HCT116 (cell line): ENCODE measurements around the gene MSLN. TPM values are rescaled to one million over a fixed set of nuclear protein-coding genes. Genes with fewer than 3 reads are reported as not detected.
A peak's percentile ranks its signal among the peaks of the same experiment; 100 is the strongest.

Source experiments
- ATAC-seq: fragments of 200-7000 bp; cut with Tn5 transposase; 2 replicates; pipeline ENCODE4 v1.9.1; 2020; ENCODE audit warnings: mild to moderate bottlenecking, moderate library complexity
- BruUV-seq: library from RNA; stranded (reverse); fragments of 400-500 nt; replicated peaks from 2 replicates; lab custom pipeline; 2021; lab: Mats Ljungman, UMichigan
- CTCF ChIA-PET: fragments of 300-600 bp; sonication (Branson Sonifier 250); formaldehyde crosslinking; loops from one replicate; lab custom pipeline; 2021; ENCODE audit warnings: antibody characterized with exemption; lab: Charles Lee
- POLR2A ChIA-PET: fragments of 300-600, 350-600 bp; sonication (Branson Sonifier 250); formaldehyde crosslinking; loops from one replicate; lab custom pipeline; 2021; ENCODE audit warnings: antibody characterized with exemption; lab: Charles Lee
- RAD21 ChIA-PET, 2 experiments: fragments of 300-600 bp; sonication (Branson Sonifier 250); formaldehyde crosslinking; loops; one replicate each; lab custom pipeline; 2023; ENCODE audit warnings: low total read pairs in 2 of 2; ENCODE audit not compliant: uncharacterized antibody in 2 of 2, unreplicated experiment in 2 of 2, low non-redundant PET in 1 of 2; lab: Charles Lee
- DNase-seq: peaks from one replicate; pipeline ENCODE4 v3.0.0-alpha.2; 2010; ENCODE audit warnings: low read depth, low spot score
- H2AFZ ChIP-seq: fragments of 200-600 bp; shearing (Covaris generic), sonication (generic); 2 replicates; pipeline ENCODE4 v1.6.1; 2017; ENCODE audit warnings: low read depth, mixed run types, mixed read lengths, antibody characterized with exemption, low read length; ENCODE audit not compliant: poor library complexity, severe bottlenecking
- H3K27ac ChIP-seq: 2 replicates; pipeline ENCODE4 v1.5.1; 2012; ENCODE audit warnings: low read depth, low read length
- H3K27me3 ChIP-seq: fragments of 200-600 bp; sonication (generic); 2 replicates; pipeline ENCODE4 v1.6.1; 2016; ENCODE audit warnings: mixed run types, low read length, mixed read lengths; ENCODE audit not compliant: insufficient read depth
- H3K36me3 ChIP-seq, 2 experiments: fragments of 200-500 bp in 1 of 2; fragments of 200-600 bp in 1 of 2; sonication (Bioruptor generic) in 1 of 2; sonication (generic) in 1 of 2; 2 replicates each; pipeline versions ENCODE4 v1.5.1 to v1.6.1; 2014 to 2016; ENCODE audit warnings: low read length in 2 of 2, inconsistent platforms in 1 of 2, mixed read lengths in 1 of 2, mixed run types in 1 of 2; ENCODE audit not compliant: insufficient read depth in 2 of 2, control insufficient read depth in 1 of 2
- H3K4me1 ChIP-seq, 2 experiments: fragments of 200-600 bp in 1 of 2; sonication (generic) in 1 of 2; 2 replicates each; pipeline versions ENCODE4 v1.5.1 to v1.6.1; 2012 to 2017; ENCODE audit warnings: low read length in 2 of 2, inconsistent platforms in 1 of 2, mild to moderate bottlenecking in 1 of 2, mixed read lengths in 1 of 2, mixed run types in 1 of 2, moderate library complexity in 1 of 2; ENCODE audit not compliant: insufficient read depth in 2 of 2, control insufficient read depth in 1 of 2
- H3K4me2 ChIP-seq: fragments of 200-600 bp; sonication (generic); 2 replicates; pipeline ENCODE4 v1.6.1; 2017; ENCODE audit warnings: mixed run types, low read length, mixed read lengths
- H3K4me3 ChIP-seq, 2 experiments: fragments of 200-600 bp in 1 of 2; sonication (generic) in 1 of 2; replicated peaks in 1 of 2; 2 replicates each; pipeline ENCODE4 v1.5.1; 2011 to 2016; ENCODE audit warnings: low read length in 2 of 2, control low read depth in 1 of 2, low read depth in 1 of 2, mild to moderate bottlenecking in 1 of 2, mixed read lengths in 1 of 2, mixed run types in 1 of 2
- H3K79me2 ChIP-seq: fragments of 200-600 bp; sonication (generic); 2 replicates; pipeline ENCODE4 v1.6.1; 2017; ENCODE audit warnings: mild to moderate bottlenecking, mixed run types, low read length, moderate library complexity, mixed read lengths; ENCODE audit not compliant: insufficient read depth
- H3K9ac ChIP-seq: fragments of 200-600 bp; sonication (generic); 2 replicates; pipeline ENCODE4 v1.6.1; 2016; ENCODE audit warnings: low read length, mixed read lengths
- H3K9me2 ChIP-seq: fragments of 200-600 bp; sonication (generic), shearing (Covaris generic); 2 replicates; pipeline ENCODE4 v1.6.1; 2017; ENCODE audit warnings: mixed run types, mild to moderate bottlenecking, moderate library complexity; ENCODE audit not compliant: insufficient read depth
- H3K9me3 ChIP-seq, 2 experiments: fragments of 200-500 bp in 1 of 2; fragments of 200-600 bp in 1 of 2; sonication (Bioruptor generic) in 1 of 2; sonication (generic) in 1 of 2; 2 replicates each; pipeline ENCODE4 v1.6.1; 2014 to 2017; ENCODE audit warnings: low read length in 2 of 2, mixed read lengths in 2 of 2, inconsistent platforms in 1 of 2, low read depth in 1 of 2, mild to moderate bottlenecking in 1 of 2, mixed run types in 1 of 2, moderate library complexity in 1 of 2; ENCODE audit not compliant: control insufficient read depth in 1 of 2, insufficient read depth in 1 of 2
- H4K20me1 ChIP-seq: fragments of 200-600 bp; sonication (generic), shearing (Covaris generic); 2 replicates; pipeline ENCODE4 v1.6.1; 2017; ENCODE audit warnings: mixed run types, mild to moderate bottlenecking, moderate library complexity; ENCODE audit not compliant: insufficient read depth
- EGR1 ChIP-seq: IDR thresholded peaks from 2 replicates; pipeline ENCODE4 v1.6.1; 2012; ENCODE audit warnings: low read depth
- EZH2 ChIP-seq: fragments of 200-600 bp; sonication (generic); IDR thresholded peaks from 2 replicates; pipeline ENCODE4 v1.6.1; 2017; ENCODE audit warnings: antibody characterized with exemption, mixed run types
- SIN3A ChIP-seq: IDR thresholded peaks from 2 replicates; pipeline ENCODE4 v1.6.1; 2012; ENCODE audit warnings: low read depth
- SRF ChIP-seq: IDR thresholded peaks from 2 replicates; pipeline ENCODE4 v1.6.1; 2012; ENCODE audit warnings: low read depth
- YY1 ChIP-seq: IDR thresholded peaks from 2 replicates; pipeline ENCODE4 v1.6.1; 2011; ENCODE audit warnings: low read length, low read depth, moderate library complexity, mild to moderate bottlenecking; ENCODE audit not compliant: insufficient replicate concordance; ENCODE audit errors: extremely low read depth
- intact Hi-C: fragments of 100-400 bp; cut with micrococcal nuclease; formaldehyde crosslinking; loops from 2 replicates; pipeline ENCODE4 v1.10.0; 2022
- total RNA-seq: library from RNA; stranded (reverse); gene quantifications from one replicate; pipeline ENCODE4 v1.2.1, GENCODE V29; 2021; ENCODE audit not compliant: unreplicated experiment
- TF ChIP-seq, protein P1 (sequence below), 3 experiments: fragments of 200-600 bp in 1 of 3; sonication (generic) in 1 of 3; IDR thresholded peaks in 2 of 3; conservative IDR thresholded peaks in 1 of 3; 2 replicates each; pipeline ENCODE4 v1.5.1; 2012 to 2017; ENCODE audit warnings: low read depth in 2 of 3, low read length in 2 of 3, antibody characterized with exemption in 1 of 3, borderline replicate concordance in 1 of 3, control low read depth in 1 of 3, mild to moderate bottlenecking in 1 of 3, mixed read lengths in 1 of 3, mixed run types in 1 of 3, moderate library complexity in 1 of 3; ENCODE audit not compliant: insufficient read depth in 1 of 3
- TF ChIP-seq, protein P2 (sequence below): IDR thresholded peaks from 2 replicates; pipeline ENCODE4 v1.6.1; 2012; ENCODE audit warnings: low read depth

The MSLN gene
- total RNA-seq, 1 experiment from 2014 or later = 40.9 TPM

DNA sequence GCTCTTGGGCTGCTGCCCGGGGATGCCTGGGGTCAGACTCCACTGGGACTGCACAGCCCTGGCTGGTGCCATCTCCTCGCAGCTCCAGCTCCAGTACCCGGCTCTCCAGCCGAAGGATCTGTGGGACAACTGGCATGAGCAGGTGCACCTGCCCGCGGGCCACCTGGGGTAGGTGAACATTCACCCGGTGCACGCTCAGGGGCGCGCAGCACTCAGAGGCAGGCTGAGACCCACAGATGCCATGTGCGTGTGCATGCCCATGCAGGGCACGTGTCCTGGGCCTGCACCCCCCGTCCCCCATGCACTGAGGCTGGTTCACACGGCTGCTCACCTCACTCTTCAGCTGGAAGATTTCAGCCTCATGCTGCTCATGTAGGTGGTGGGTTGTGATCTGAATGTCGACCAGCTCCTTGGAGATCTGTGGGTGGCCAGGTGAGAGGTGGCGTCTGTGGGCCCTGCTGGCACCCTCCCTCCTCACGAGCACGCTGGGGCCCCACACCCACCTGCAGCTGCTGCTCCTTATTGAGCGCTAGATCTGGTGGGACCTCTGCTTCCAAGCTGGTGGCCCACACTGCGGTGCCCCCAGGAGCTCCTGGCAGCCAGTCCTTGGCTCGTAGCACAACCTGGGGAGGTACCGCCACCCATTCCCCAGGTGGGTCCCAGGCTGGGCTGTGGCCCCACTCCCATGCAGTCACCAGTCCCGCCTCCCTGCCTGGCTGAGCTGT is 34.9 kb upstream of the MSLN start:
- Histone ChIP-seq H3K4me2 (peak overlapping the region; percentile 99), H3K4me3 (peak overlapping the region; percentile 39 to 89), H3K27me3 (no peaks in the 10 kb centered on the region), H3K9me2 (no peaks in the 10 kb centered on the region), H3K27ac (peak overlapping the region; percentile 96), H3K79me2 (peaks cover 26% of the 10 kb centered on the region; the same call in 1 of the 2 replicates), H3K9ac (peak overlapping the region; percentile 58), H2AFZ (no peak overlapping the region), H4K20me1 (no peaks in the 10 kb centered on the region), H3K4me1 (peaks cover 9 to 52% of the 10 kb centered on the region in 2 experiments), H3K9me3 (no peaks in the 10 kb centered on the region), H3K36me3 (no peaks in the 10 kb centered on the region)
- TF ChIP-seq EZH2 = no peak
- no peak for TF ChIP-seq EGR1
- no peak for TF ChIP-seq YY1
- no peak for TF ChIP-seq SIN3A
- no peak for TF ChIP-seq SRF
- TF ChIP-seq, protein P1, sequence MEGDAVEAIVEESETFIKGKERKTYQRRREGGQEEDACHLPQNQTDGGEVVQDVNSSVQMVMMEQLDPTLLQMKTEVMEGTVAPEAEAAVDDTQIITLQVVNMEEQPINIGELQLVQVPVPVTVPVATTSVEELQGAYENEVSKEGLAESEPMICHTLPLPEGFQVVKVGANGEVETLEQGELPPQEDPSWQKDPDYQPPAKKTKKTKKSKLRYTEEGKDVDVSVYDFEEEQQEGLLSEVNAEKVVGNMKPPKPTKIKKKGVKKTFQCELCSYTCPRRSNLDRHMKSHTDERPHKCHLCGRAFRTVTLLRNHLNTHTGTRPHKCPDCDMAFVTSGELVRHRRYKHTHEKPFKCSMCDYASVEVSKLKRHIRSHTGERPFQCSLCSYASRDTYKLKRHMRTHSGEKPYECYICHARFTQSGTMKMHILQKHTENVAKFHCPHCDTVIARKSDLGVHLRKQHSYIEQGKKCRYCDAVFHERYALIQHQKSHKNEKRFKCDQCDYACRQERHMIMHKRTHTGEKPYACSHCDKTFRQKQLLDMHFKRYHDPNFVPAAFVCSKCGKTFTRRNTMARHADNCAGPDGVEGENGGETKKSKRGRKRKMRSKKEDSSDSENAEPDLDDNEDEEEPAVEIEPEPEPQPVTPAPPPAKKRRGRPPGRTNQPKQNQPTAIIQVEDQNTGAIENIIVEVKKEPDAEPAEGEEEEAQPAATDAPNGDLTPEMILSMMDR (IDR thresholded peaks at IDR 0.05 in 2 of 3, conservative IDR thresholded peaks at IDR 0.05 in 1 of 3; ENCODE audit: borderline replicate concordance in 1 of 3, insufficient read depth in 1 of 3, low read depth in 2 of 3, low read length in 2 of 3) = no peak
- TF ChIP-seq, protein P2, sequence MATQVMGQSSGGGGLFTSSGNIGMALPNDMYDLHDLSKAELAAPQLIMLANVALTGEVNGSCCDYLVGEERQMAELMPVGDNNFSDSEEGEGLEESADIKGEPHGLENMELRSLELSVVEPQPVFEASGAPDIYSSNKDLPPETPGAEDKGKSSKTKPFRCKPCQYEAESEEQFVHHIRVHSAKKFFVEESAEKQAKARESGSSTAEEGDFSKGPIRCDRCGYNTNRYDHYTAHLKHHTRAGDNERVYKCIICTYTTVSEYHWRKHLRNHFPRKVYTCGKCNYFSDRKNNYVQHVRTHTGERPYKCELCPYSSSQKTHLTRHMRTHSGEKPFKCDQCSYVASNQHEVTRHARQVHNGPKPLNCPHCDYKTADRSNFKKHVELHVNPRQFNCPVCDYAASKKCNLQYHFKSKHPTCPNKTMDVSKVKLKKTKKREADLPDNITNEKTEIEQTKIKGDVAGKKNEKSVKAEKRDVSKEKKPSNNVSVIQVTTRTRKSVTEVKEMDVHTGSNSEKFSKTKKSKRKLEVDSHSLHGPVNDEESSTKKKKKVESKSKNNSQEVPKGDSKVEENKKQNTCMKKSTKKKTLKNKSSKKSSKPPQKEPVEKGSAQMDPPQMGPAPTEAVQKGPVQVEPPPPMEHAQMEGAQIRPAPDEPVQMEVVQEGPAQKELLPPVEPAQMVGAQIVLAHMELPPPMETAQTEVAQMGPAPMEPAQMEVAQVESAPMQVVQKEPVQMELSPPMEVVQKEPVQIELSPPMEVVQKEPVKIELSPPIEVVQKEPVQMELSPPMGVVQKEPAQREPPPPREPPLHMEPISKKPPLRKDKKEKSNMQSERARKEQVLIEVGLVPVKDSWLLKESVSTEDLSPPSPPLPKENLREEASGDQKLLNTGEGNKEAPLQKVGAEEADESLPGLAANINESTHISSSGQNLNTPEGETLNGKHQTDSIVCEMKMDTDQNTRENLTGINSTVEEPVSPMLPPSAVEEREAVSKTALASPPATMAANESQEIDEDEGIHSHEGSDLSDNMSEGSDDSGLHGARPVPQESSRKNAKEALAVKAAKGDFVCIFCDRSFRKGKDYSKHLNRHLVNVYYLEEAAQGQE = no peak
- DNase-seq = no peak
- ChIA-PET RAD21 (interaction anchor here in 1 of 2 experiments (0.5 kb wide), 1 partner anchor 12 kb away, joined by 4 read pairs; no protein-coding TSS in a partner anchor), CTCF (interaction anchor here (0.7 to 2.6 kb wide), 2 partner anchors 10 to 13 kb away, joined by 3 to 11 read pairs; no protein-coding TSS in a partner anchor), POLR2A (interaction anchor here (0.6 to 3.5 kb wide), 3 partner anchors 10 to 35 kb away, joined by 3 to 20 read pairs (median 12); partner anchors contain the start of genes METRN and MSLN)
- ATAC-seq = no peak
- no TSS peak for BruUV-seq
- intact Hi-C loops = no loop called here
